ENCODE measurements around the gene EP400. TPM values are rescaled to one million over a fixed set of nuclear protein-coding genes. Genes with fewer than 3 reads are reported as not detected.

EP400 gene
- total RNA-seq, 3 donors from 2014 or later: 34.9 to 47.8 (median 40.7) TPM

DNA sequence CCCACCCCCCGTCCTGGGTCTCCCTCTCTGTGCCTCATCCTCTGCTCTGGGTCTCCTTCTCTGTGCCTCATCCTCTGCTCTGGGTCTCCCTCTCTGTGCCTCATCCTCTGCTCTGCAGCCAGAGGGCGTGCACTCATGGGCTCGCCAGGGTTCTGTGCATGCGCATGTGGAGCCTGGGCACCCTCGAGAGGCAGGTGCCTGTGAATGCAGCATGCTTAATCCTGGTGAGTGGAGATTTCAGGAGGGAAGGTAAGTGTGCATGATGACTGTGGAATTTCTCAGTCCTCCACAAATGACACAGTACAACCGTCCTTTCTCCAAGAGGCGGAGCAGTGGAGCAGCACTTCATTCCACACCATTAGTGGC, 65.2 kb downstream of the EP400 start:
- intact Hi-C loops (cut with DNase I, micrococcal nuclease): no loop called here
- TF ChIP-seq, protein P1, sequence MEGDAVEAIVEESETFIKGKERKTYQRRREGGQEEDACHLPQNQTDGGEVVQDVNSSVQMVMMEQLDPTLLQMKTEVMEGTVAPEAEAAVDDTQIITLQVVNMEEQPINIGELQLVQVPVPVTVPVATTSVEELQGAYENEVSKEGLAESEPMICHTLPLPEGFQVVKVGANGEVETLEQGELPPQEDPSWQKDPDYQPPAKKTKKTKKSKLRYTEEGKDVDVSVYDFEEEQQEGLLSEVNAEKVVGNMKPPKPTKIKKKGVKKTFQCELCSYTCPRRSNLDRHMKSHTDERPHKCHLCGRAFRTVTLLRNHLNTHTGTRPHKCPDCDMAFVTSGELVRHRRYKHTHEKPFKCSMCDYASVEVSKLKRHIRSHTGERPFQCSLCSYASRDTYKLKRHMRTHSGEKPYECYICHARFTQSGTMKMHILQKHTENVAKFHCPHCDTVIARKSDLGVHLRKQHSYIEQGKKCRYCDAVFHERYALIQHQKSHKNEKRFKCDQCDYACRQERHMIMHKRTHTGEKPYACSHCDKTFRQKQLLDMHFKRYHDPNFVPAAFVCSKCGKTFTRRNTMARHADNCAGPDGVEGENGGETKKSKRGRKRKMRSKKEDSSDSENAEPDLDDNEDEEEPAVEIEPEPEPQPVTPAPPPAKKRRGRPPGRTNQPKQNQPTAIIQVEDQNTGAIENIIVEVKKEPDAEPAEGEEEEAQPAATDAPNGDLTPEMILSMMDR (IDR thresholded peaks at IDR 0.05): no peak
- Histone ChIP-seq H3K36me3 (ENCODE audit: low read depth) (no peaks in the 10 kb centered on the region), H3K9me3 (no peaks in the 10 kb centered on the region), H3K4me3 (no peak overlapping the region), H3K4me1 (ENCODE audit: low read depth) (no peaks in the 10 kb centered on the region)
- ATAC-seq (no peak), DNase-seq (no peak)

DNA sequence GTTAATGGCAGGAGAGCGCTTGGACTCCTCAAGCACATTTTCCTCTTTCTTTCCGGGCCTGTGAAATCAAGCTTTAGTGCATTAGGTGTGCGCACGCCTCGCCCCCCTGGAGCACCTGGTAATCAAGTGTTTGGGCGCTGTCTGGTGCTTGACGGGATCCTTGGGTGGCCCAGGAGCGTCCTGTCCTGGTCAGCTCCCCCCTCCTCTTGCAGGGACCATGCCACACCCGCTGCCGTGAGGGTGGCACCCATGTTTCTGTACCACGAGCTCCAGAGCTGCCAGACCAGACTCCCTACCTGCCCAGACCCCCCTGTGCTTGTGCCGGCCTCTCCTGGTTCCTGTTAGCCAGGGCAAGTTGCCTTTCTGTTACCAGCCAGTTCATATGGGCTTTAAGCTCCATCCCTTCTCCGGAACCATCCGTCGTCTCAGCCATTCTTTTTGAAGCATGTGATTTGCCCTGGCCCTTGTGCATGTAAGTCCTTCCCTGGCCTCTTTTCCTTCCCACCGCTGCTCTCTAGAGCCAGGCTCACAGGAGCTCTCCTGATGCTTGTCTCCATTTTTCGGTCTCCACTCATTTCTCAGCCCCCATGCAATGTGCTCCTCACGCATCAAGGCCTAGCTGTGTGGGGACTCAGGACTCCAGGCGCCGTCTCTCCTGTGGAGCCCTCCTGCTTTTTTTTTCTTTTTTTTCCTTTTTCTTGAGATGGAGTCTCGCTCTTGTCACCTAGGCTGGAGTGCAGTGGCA, 66.1 kb downstream of the EP400 start:
- ATAC-seq (no peak), DNase-seq (no peak)
- H3K9me3 ChIP-seq: no peaks in the 10 kb centered on the region
- no peak overlapping the region for H3K4me3 ChIP-seq
- TF ChIP-seq, protein P1 (IDR thresholded peaks at IDR 0.05): no peak
- intact Hi-C loops (cut with DNase I, micrococcal nuclease): no loop called here
- no peaks in the 10 kb centered on the region for H3K36me3 ChIP-seq (ENCODE audit: low read depth)
- H3K4me1 ChIP-seq (ENCODE audit: low read depth): no peaks in the 10 kb centered on the region

- intact Hi-C loops (cut with DNase I, micrococcal nuclease): no loop called here
- TF ChIP-seq, protein P1 (IDR thresholded peaks at IDR 0.05): no peak
- no peaks in the 10 kb centered on the region for H3K36me3 ChIP-seq (ENCODE audit: low read depth)
- no peak for DNase-seq
- H3K9me3 ChIP-seq: no peaks in the 10 kb centered on the region
- no peaks in the 10 kb centered on the region for H3K4me1 ChIP-seq (ENCODE audit: low read depth)
- no peak for ATAC-seq
- no peak overlapping the region for H3K4me3 ChIP-seq
Measured at GRCh38 chr12:132018193-132018916, 68.6 kb downstream of the EP400 start.

- no peaks in the 10 kb centered on the region for H3K4me1 ChIP-seq (ENCODE audit: low read depth)
- H3K36me3 ChIP-seq (ENCODE audit: low read depth): no peaks in the 10 kb centered on the region
- ATAC-seq (no peak), DNase-seq (no peak)
- intact Hi-C loops (cut with DNase I, micrococcal nuclease): no loop called here
- TF ChIP-seq, protein P1 (IDR thresholded peaks at IDR 0.05): no peak
- no peaks in the 10 kb centered on the region for H3K9me3 ChIP-seq
- no peak overlapping the region for H3K4me3 ChIP-seq
Measured at GRCh38 chr12:132019891-132020290, 70.1 kb downstream of the EP400 start.

- ATAC-seq (no peak), DNase-seq (no peak)
- Histone ChIP-seq H3K36me3 (ENCODE audit: low read depth) (no peaks in the 10 kb centered on the region), H3K9me3 (no peaks in the 10 kb centered on the region), H3K4me3 (no peak overlapping the region), H3K4me1 (ENCODE audit: low read depth) (no peaks in the 10 kb centered on the region)
- intact Hi-C loops (cut with DNase I, micrococcal nuclease): no loop called here
- TF ChIP-seq, protein P1 (IDR thresholded peaks at IDR 0.05): no peak
Measured at GRCh38 chr12:132020292-132020691, 70.5 kb downstream of the EP400 start.
